Hepatic stellate cell (primary cell): ENCODE measurements around the gene TMEM204.

Experiments
- DNase-seq: peaks from one replicate; pipeline ENCODE4 v3.0.0; 2011; ENCODE audit warnings: low spot score

The TMEM204 gene

GRCh38 chr16:1520461-1520860, 13.0 kb upstream of the TMEM204 start:
- no peak for DNase-seq

- no peak for DNase-seq
These were observed 9.8 kb upstream of the TMEM204 start for GRCh38 chr16:1523581-1524245.

GRCh38 chr16:1524366-1524765, 9.1 kb upstream of the TMEM204 start:
- no peak for DNase-seq

GRCh38 chr16:1525871-1526607, 7.4 kb upstream of the TMEM204 start:
- DNase-seq = no peak

GRCh38 chr16:1526608-1527555, 6.6 kb upstream of the TMEM204 start:
- no peak for DNase-seq

GRCh38 chr16:1527836-1528811, 5.3 kb upstream of the TMEM204 start:
- peak; percentile 75 for DNase-seq

GRCh38 chr16:1528921-1529537, 4.4 kb upstream of the TMEM204 start:
- DNase-seq = no peak

- DNase-seq = no peak
These were observed 3.0 kb upstream of the TMEM204 start for GRCh38 chr16:1530349-1530882.

GRCh38 chr16:1530883-1531637, 2.4 kb upstream of the TMEM204 start:
- DNase-seq = peak; percentile 88

GRCh38 chr16:1531638-1531910, 1.9 kb upstream of the TMEM204 start:
- DNase-seq = no peak

- peak; percentile 75 for DNase-seq
These were observed 1.2 kb upstream of the TMEM204 start for GRCh38 chr16:1532081-1532760.

GRCh38 chr16:1532771-1533170, 695 bp upstream of the TMEM204 start:
- DNase-seq = no peak

GRCh38 chr16:1534021-1535020, 855 bp downstream of the TMEM204 start:
- peak; percentile 58 for DNase-seq

- DNase-seq = peak; percentile 56
These were observed 2.2 kb downstream of the TMEM204 start for GRCh38 chr16:1535391-1536291.

GRCh38 chr16:1536601-1537000, 3.1 kb downstream of the TMEM204 start:
- no peak for DNase-seq

GRCh38 chr16:1537138-1537577, 3.7 kb downstream of the TMEM204 start:
- no peak for DNase-seq

GRCh38 chr16:1537763-1538289, 4.4 kb downstream of the TMEM204 start:
- DNase-seq = no peak
